Right lobe of liver (tissue), 6 donors: ENCODE data around the gene CD151. TPM values are rescaled to one million over a fixed set of nuclear protein-coding genes. Genes with fewer than 3 reads are reported as not detected.

Source experiments
- ATAC-seq, 4 donors: fragments of 200-7000 bp; cut with Tn5 transposase; one replicate each; pipeline ENCODE4 v1.9.1; 2020; ENCODE audit warnings: mild to moderate bottlenecking in 4 of 4, moderate library complexity in 4 of 4
- DNase-seq, 3 donors: peaks; one replicate each; pipeline ENCODE4 v3.0.0-alpha.2; 2020
- H3K27ac ChIP-seq, 3 donors: fragments of 200-600 bp; one replicate each; pipeline ENCODE4 v1.8.0; 2022
- H3K27me3 ChIP-seq, 2 donors: fragments of 200-600 bp; one replicate each; pipeline ENCODE4 v1.8.0; 2022
- H3K36me3 ChIP-seq, 4 donors: fragments of 200-600 bp; sonication (generic) in 1 of 4; one replicate each; pipeline versions ENCODE4 v1.5.1 to v1.8.0; 2017 to 2022; ENCODE audit warnings: control low read depth in 1 of 4
- H3K4me1 ChIP-seq, 4 donors: fragments of 200-600 bp; sonication (generic) in 1 of 4; one replicate each; pipeline versions ENCODE4 v1.5.1 to v1.8.0; 2017 to 2022; ENCODE audit warnings: control low read depth in 1 of 4
- H3K4me3 ChIP-seq, 3 donors: fragments of 200-600 bp; one replicate each; pipeline ENCODE4 v1.8.0; 2022
- H3K9me3 ChIP-seq, 4 donors: fragments of 200-600 bp; sonication (generic) in 1 of 4; one replicate each; pipeline versions ENCODE4 v1.5.1 to v1.8.0; 2017 to 2022; ENCODE audit warnings: control low read depth in 1 of 4
- CTCF ChIP-seq, 4 donors: fragments of 200-600 bp in 3 of 4; fragments of 450-650 bp in 1 of 4; IDR thresholded peaks; one replicate each; pipeline versions ENCODE4 v1.5.1 to v1.8.0; 2016 to 2022; ENCODE audit warnings: antibody characterized with exemption in 4 of 4, mild to moderate bottlenecking in 2 of 4
- POLR2A ChIP-seq: fragments of 450-650 bp; IDR thresholded peaks from one replicate; pipeline ENCODE4 v1.6.1; 2017; ENCODE audit warnings: antibody characterized with exemption, mild to moderate bottlenecking
- WGBS: methylation state at CpG from one replicate; pipeline ENCODE4 v1.1.6; 2018; ENCODE audit warnings: low coverage, low lambda C conversion rate; ENCODE audit not compliant: insufficient coverage; ENCODE audit errors: missing lambda C conversion rate; 5-methylcytosine and 5-hydroxymethylcytosine counted together
- intact Hi-C, 2 donors: fragments of 100-400 bp; cut with DNase I; formaldehyde crosslinking; loops; one replicate each; pipeline versions ENCODE4 v1.11.2 to v1.14.1; 2022
- total RNA-seq, 6 experiments: library from RNA; depleted of rRNA in 2 of 6; stranded (reverse); fragments of >200 nt in 2 of 6; fragmentation: NEBNext Ultra II Directional in 3 of 6; extraction: Animal tissue kit (Norgen Biotek cat#: 25700) in 3 of 6; gene quantifications; one replicate each; pipeline versions ENCODE4 v1.1.0 to v1.2.4, GENCODE V29; 2016 to 2023
- donor health status: DM: no; HTN: yes; CAD: no.
- donor health status: DM: no; HTN: no; CAD: no.
- donor health status: DM: no; HTN: no; CAD: no.
- donor health status: DM: no; HTN: yes; CAD: no.
- donor health status: DM: no; HTN: yes; CAD: no.

Gene CD151
- total RNA-seq, 6 experiments from 2014 or later: 70.8 to 156 (median 135) TPM

- H3K4me3 ChIP-seq: no peak overlapping the region
- TF ChIP-seq CTCF (IDR thresholded peaks at IDR 0.05) (no peak), POLR2A (no peak)
- 32% methylated on average over 3 of the region's 20 CpGs for WGBS
- DNase-seq (no peak), ATAC-seq (peak in 1 of 4 donors; percentile 11)
- no peaks in the 10 kb centered on the region for H3K36me3 ChIP-seq
- intact Hi-C loops: no loop called here
- no peaks in the 10 kb centered on the region for H3K27me3 ChIP-seq
- H3K4me1 ChIP-seq: no peaks in the 10 kb centered on the region
- H3K27ac ChIP-seq: no peak overlapping the region
- H3K9me3 ChIP-seq: no peaks in the 10 kb centered on the region
Measured at GRCh38 chr11:862081-862661, 29.4 kb downstream of the CD151 start.

GRCh38 chr11:862696-863022 is 29.9 kb downstream of the CD151 start:
- intact Hi-C loops: no loop called here
- ATAC-seq (no peak), DNase-seq (no peak)
- Histone ChIP-seq H3K27me3 (no peaks in the 10 kb centered on the region), H3K9me3 (no peaks in the 10 kb centered on the region), H3K27ac (no peak overlapping the region), H3K4me1 (no peaks in the 10 kb centered on the region), H3K36me3 (no peaks in the 10 kb centered on the region), H3K4me3 (no peak overlapping the region)
- WGBS: no CpG with 5 or more reads among the region's 12 CpGs
- TF ChIP-seq CTCF (IDR thresholded peaks at IDR 0.05): no peak
- no peak for TF ChIP-seq POLR2A

GRCh38 chr11:863023-863909 is 30.5 kb downstream of the CD151 start:
- 56% methylated on average over 3 of the region's 24 CpGs for WGBS
- intact Hi-C loops: no loop called here
- Histone ChIP-seq H3K4me1 (no peaks in the 10 kb centered on the region), H3K36me3 (no peaks in the 10 kb centered on the region), H3K4me3 (no peak overlapping the region), H3K27ac (no peak overlapping the region), H3K27me3 (no peaks in the 10 kb centered on the region), H3K9me3 (no peaks in the 10 kb centered on the region)
- DNase-seq (no peak), ATAC-seq (no peak)
- TF ChIP-seq CTCF (IDR thresholded peaks at IDR 0.05) (no peak), POLR2A (no peak)

GRCh38 chr11:863910-864827 is 31.4 kb downstream of the CD151 start:
- no peaks in the 10 kb centered on the region for H3K27me3 ChIP-seq
- H3K36me3 ChIP-seq: no peaks in the 10 kb centered on the region
- no peaks in the 10 kb centered on the region for H3K9me3 ChIP-seq
- no CpG with 5 or more reads among the region's 31 CpGs for WGBS
- DNase-seq: peak in 1 of 3 donors; percentile 26
- TF ChIP-seq CTCF (IDR thresholded peaks at IDR 0.05): no peak
- no peak for TF ChIP-seq POLR2A
- H3K4me3 ChIP-seq: no peak overlapping the region
- no peak overlapping the region for H3K27ac ChIP-seq
- intact Hi-C loops: no loop called here
- peak in 2 of 4 donors; percentile 3 for ATAC-seq
- H3K4me1 ChIP-seq: no peaks in the 10 kb centered on the region
